ENCODE measurements around the gene UBE2D3.
"Not testable (repeated sequence)": the region's sequence is repeated elsewhere in the genome, so short reads cannot be mapped to it uniquely, and the experiment has no call there.

Gene UBE2D3

DNA sequence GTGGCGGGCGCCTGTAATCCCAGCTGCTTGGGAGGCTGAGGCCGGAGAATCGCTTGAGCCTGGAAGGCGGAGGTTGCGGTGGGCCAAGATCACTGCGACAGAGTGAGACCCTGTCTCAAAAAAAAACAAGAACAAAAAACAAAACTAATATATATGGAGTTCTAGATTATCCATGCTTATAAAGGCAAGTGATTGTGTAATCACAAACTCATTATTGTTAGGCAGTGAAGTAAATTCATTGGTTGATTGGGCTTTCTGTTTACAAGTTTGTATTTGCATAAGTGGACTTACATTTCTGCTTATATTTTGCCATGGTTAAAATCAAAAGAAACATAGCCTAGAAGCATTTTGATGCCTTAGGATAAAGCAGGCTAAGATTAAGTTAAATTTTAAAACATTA lies 2.5 kb upstream of the UBE2D3 start:
- no peak for DNase-seq (ENCODE audit: low read depth)

DNA sequence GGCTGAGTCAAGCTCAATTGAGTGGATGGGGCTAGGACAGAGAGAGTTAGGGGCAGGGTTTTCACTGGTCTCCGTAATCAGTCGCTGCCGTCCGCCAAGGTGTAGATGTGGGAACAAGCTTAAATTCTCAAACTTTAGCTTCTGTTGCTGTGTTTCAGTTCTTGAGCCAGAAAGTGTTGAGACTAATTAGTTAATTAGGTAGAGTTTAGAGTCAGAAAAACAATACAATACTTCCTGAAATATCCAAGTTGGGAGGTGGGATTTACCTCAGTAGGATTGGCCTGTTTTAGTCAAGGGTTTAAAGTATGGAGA lies 1.1 kb upstream of the UBE2D3 start:
- DNase-seq (ENCODE audit: low read depth): no peak

DNA sequence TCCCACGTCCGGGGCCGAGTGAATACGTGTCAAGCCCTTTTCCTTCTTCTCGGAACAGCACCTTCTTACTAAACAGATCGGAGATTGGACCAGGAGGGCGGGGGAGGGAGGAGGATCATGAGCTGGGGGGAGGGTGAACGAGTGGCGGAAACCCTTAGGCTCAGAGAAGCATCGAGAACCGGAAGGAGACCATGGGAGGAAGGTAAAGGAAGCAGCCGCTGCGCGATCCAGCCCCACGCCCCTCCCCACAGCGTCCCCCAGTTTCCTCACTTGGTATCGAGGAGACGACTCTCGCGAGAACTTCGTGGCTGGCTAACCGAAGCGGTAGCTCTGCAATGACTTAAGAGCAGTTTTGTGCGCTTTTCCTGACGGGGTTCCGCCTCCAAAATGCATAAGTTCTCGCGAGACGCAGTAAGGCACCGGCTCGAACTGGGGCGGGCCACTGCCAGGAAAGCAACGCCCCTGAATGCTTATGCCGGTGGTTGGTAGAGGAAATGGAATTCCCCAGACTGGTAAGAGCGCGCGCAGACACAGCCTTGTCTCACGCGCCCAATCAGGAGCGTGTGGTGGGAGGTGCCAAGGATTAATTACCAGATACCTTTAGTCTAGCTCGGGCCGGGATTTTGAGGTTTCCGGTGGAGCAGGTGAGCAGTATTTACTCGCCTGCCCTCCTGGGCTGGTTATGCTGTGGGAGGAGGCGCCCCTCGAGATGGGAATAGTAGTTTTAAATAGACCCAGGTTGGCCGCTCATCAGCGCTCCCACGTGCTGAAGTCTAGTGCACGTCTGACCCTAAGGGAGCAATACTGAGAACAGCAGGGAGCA lies 534 bp upstream of the UBE2D3 start:
- peak; percentile 98 for DNase-seq (ENCODE audit: low read depth)

DNA sequence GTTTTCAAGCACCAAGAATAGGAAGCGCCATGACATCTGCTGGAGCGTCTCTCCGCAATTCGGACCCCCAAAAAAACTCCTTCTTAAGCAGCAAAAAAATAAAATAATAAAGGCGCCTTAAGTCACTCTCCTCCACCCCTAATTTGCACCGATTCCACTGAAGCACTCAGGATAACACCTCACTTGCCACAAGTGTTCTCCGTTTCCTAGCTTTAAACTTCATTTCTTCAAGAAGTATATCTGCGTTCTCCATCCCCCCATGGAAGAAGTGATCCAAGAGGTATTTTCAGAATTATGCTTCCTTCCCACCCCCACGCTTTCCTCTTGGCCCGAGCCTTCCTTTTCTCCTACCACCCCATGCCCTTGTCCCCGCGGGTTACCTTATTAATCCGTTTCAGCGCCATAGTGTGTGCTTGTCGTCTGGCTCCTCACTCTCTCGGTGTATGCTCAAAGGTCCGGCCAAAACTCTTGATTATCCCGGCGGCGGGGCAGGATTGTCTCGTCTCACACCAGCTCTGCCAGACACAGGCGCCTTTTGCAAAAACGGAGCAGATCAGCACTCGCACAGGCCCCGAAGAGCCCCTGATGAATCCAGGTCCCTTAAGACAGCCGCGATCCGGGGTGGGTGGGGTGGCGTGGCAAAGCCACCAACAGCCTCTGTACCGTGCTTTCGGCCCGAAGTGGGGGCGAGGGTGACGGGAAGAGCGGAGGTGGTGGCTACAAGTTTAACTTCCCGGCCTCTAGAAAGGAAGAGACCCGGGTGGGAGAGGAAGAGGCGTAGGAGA lies 1.1 kb downstream of the UBE2D3 start:
- no peak for DNase-seq (ENCODE audit: low read depth)

DNA sequence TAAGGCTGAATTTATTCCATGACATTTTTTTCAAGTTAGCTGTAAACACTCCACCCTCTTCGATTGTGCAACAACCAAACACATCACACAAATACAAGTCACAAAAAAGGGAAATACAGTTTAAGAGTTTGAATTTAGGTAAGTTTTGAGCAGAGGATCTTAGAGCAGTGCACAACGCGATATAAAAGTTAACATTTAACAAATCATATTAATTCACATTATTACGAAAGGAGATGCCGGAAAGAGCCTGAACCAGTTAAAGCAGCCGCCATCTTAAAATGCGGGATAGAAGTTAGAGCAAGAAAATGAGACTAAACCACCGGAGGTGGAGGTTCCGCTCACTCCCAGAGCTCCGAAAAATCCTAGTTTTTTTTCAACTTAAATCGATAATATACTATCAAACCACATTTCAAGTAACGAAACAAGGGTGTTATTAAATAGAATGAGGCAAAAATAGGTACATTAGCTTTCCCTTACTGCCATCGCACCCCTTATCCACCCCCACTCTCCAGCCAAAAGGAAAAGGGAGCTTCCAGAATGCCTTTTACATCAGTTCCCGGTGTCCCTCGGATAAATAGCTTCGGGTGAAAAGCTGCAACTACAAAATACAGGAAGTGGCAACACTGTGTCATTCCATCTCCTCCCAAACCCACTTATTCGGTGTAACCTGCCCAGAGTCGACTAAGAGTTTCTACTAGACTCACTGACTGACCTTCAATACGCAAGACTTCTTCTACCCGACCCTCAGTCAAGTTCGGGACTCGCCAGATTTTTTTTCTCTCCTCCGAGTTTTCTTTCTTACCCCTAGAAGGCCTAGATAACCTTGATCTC lies 1.9 kb downstream of the UBE2D3 start:
- peak; percentile 3 for DNase-seq (ENCODE audit: low read depth)

DNA sequence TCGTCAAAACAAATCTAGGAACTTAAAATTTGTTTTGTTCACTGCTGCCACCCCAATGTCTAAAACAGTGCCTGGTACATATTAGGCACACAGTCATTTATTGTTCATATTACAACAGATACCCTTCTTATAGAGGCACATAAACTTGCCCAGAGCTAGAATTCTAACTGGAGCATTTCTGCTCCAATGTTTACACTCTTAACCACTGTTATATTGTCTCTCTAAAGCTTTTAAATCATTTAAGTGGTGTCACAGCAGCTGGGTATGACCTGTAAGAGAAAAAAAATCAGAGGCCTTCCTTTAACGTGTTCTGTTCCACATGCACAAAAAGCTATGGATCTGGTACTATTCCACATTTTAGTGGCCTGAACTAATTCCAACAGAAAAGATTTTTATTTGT lies 3.0 kb downstream of the UBE2D3 start:
- no peak for DNase-seq (ENCODE audit: low read depth)

DNA sequence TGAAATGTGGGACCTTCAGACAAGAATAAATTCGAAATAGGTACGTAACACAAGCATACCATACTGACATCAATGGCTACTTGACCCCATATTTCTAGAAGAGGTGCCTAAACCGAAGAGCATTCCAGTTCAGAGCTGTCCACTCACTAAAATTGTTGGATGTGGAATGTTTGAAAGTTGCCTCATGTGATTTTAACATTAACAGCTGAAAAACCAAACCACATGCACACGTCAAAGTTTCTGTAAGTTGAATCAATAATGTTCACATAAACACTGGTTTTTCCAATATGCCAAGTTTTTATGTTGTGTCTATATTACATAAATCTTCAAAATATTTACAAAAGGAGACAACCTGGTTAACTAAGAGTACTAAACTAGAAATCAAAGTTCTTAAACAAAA lies 3.5 kb downstream of the UBE2D3 start:
- DNase-seq (ENCODE audit: low read depth): no peak

DNA sequence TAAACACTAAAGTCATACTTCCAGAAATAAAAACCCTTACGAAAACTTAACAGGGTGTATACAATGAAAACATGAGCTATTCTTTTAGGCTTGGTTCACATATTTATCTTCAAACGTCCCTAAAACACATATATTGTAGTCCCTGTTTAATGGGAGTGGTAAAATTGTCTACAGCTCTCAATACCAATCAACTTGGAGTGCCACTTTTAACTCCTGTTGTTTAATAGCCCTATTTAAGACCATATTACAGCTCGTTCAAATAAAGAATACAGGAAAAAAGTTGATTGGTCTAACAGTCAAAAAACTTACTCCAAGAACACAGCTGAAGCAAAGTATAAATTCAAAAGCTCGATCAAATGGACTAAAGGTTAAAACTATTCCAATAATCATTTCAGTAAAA lies 3.9 kb downstream of the UBE2D3 start:
- no peak for DNase-seq (ENCODE audit: low read depth)

DNA sequence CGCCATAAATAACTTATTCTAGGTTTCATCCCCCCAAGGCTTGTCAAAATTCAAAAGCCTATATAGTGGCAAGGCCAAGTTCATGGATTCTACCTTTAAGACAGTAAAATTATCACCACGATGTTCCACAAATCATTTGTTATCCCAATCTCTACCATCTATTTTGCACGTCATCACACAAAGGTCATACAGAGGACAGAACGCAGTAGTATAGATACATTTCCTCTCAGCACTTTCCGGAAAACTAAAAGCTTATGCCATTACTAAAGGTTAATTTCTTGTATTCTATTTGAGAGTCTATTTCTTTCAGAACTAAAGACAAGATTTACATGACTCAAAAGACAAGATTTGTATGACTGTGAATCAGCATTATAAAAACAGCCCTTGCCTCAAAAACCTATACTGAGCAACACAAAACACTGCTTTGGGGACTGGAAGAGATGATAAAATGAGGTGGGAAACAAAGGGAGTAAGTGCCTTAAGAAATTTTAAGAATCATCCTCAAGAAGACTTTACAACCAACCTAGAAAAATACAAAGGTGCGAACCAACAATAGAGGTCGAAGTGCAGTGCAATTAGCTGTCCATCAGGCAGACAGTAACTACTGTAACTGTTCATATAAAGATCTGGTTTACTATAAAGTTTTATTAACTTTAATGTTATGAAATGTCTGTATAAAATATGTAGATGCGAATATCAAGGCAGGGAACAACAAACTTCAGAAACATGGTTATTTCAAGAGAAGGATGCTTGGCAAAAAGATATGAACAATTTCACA lies 7.6 kb downstream of the UBE2D3 start:
- no peak for DNase-seq (ENCODE audit: low read depth)

DNA sequence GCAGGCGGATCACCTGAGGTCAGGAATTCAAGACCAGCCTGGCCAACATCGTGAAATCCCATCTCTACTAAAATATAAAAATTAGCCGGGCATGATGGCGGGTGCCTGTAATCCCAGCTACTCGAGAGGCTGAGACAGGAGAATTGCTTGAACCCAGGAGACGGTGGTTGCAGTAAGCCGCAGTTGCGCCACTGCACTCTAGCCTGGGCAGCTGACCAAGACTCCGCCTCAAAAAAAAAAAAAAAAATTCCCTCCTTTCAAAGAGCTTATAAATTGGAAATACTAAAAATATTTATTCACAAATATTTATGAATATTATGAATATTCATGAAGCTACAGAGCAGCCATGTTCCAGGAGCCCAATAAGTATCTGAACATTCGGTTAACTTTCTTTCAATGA lies 8.3 kb downstream of the UBE2D3 start:
- not testable (repeated sequence) for DNase-seq (ENCODE audit: low read depth)

DNA sequence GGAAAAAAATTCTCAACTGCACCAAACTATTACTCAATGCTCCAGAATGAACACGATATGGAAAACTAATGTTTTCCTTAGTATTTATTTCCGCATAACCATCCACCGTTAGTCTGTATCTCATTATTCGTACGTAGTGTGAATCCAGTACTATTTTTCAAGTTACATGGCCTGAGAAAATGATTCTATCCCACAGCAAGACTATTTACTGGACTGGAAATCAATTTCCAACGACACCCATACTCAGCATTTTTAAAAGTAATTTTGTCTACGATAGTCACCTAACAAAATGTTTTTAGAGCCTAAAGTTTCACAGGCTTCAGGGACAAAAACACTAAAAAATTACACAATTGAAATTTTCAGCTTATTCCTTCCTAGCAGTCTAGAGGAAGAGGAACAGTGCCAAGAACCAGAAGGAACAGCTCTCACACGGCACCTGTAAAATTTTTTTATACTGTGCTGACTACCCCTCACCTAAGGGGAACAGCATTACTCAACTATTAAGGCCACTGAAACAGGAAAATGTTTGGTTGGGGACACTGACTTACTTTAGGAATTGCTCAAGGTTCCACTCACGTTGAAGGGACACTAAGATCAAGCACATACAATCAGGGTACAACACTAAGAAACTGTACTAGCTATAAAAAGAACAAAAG lies 9.6 kb downstream of the UBE2D3 start:
- no peak for DNase-seq (ENCODE audit: low read depth)

DNA sequence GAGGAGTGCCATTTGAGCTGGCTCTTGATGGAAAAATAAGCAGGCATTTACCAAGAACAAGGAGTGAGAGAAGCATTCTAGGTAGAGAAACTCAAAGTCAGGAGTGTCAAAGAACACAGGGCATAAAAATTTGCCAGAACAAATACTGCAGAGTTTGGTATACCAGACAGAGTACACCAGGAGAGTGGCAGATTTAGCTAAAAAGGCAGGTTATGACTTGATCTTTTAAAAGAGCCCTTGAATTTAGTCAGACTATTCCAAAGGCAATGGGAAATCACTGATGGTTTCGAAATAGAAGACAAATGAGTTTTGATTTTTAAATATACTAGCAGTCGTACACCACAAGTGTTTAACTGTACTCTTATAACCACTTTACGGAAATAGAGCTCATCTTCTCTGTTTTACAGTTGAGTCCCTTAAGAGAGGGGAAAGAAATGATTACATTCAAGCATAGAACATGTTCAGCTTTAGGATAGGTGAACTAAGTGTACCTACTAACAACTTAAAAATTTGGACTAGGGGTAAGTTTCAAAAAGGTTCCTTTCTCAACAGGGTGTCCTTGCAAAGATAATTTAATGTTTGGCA lies 10.2 kb downstream of the UBE2D3 start:
- no peak for DNase-seq (ENCODE audit: low read depth)

DNA sequence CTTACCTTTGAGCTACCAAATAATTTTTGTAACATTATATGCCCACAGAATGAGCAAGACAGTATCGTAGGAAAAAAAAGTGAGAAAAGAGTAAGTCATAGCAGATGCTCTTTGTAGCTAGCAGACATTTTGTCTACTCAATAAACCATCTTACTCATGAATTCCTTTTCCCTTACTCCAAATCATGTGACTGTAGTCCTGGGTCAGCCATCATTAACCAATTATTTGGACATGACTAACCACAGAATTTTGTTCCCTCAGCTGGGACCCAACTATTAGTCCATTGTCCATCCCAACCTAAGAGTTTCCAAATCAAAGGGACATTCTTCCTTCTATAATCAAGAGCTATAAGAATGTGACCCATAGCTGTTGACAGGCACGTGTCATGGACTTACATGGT lies 11.4 kb downstream of the UBE2D3 start:
- no peak for DNase-seq (ENCODE audit: low read depth)

DNA sequence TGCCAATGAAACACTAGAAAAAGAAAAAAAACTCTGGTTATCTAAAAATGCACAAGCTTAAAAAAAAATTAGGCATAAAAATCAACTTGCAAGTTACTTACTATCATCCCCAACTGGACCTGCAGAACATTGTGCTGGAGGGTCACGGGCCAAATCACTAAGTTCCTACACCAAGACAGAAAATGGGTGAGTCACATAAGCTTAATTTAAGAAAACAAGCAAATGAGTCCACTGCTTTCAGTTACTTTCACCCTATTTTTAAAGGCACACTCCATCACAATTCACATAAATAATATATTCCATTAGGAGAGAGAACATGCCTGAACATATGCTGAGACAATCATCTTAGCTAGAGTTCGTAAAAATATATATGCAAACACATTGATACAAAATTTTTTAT lies 17.7 kb downstream of the UBE2D3 start:
- no peak for DNase-seq (ENCODE audit: low read depth)

DNA sequence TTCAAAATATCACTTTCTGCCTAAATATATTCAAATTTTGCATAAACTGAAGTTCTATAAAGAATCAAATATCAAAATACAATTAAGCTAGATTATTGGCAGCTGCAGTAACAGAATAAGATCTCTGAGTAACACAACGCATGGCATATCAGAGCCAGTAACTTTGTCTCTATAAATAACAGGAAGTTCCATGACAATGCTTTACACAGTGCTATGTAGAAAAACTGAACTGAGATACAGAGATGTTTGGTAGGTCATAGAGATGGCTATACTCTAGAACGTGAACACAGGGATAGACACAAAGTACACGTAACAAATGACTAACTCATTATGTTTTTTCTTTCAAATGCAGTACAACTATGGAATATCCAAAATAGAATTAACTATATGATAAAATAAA lies 18.2 kb downstream of the UBE2D3 start:
- no peak for DNase-seq (ENCODE audit: low read depth)

DNA sequence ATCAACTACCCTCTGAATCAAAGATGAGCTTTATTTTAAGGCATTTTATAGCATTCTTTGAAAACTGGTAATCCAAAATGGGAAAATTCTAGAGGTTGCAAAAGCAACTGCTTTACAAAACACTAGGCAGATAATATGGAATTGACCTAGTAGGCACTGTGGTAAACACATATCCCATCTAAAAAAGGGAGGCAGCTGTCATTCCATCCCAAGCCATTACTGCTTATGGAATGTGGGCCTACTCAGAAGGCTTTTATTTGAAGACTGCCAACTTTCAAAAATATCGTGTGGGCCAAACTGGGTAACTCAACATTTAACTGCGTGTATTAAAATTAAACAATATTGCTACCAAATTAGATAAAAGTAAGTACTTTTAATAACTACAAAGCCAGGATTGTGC lies 19.3 kb downstream of the UBE2D3 start:
- DNase-seq (ENCODE audit: low read depth): no peak

DNA sequence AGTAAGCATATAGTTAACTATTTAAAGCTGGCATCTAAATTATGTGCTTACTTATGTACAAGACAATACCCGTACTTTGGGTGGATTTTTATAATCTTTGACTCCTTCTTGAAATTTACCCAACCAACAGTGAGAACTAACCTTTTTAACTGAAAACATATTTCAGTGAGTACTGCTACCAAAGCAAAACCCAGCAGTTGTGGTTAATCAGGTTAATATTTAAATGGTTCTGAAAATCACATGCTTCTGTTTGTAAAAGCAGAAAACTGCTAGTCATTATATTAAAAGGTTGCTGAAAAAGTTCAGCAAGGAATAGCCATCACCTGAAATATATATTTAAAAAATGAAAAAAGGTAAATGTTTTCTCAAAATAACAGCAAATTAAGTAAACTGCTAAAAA lies 20.0 kb downstream of the UBE2D3 start:
- no peak for DNase-seq (ENCODE audit: low read depth)

DNA sequence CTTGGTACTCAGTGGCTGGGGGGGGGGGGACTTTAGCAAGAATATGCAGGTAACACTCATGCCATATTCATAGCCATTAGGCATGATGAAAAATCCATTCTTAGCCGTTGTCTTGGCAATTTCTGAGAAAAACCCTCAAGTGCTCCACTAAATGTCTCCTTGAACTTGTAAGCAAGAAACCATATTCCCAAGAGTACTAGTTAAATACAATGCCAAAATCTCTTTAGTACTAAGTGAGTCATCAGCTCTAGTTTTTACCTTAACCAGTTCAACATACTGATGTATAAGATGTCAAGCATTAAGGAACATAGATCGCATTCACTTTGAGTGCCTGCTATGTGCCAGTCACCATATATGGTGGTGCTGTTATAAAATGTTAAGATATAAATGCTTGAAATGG lies 27.5 kb downstream of the UBE2D3 start:
- no peak for DNase-seq (ENCODE audit: low read depth)

DNA sequence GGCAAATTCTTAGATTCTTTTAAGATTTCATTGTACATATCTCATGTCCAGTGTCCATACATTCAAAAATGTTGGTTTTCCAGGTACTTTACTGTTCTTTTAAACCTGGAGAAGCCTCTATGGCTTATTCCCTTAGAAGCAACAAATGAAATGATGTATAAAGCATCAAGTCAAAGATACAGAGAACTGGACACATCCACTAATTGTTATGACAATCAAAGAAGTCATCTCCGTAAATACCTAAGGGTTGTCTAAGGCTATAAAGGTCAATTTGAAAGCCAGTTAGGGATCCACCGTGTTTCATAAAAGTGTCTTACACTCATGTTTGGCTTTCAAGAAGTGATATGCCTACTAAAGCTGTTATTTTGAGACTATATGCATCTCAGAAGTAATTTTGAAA lies 32.4 kb downstream of the UBE2D3 start:
- no peak for DNase-seq (ENCODE audit: low read depth)

DNA sequence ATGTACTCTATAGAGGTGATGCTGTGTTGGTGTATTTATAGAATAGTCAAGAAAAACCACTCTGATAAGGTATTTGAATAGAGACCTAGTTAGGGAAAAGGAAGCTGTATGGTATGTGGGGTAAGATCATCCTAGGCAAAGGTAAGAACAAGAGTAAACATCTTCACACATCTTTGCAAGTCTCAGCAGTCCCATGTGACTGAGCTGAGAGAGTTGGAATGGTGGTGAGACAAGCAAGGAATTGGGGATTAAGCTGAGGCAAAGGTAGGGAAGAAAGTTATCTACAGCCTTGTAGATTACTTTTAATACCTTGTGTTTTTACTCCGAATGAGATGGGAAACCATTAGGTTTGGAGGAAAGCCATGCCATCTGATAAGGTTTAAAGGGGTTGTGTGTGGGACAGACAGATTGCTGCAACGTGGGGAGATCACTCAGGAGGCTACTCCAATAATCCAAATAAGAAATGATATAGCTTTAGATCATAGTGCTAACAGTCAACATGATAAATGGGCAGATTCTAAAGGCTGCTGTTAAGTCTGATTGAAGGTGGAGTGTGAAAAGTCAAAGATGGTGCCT lies 34.9 kb downstream of the UBE2D3 start:
- DNase-seq (ENCODE audit: low read depth): no peak

DNA sequence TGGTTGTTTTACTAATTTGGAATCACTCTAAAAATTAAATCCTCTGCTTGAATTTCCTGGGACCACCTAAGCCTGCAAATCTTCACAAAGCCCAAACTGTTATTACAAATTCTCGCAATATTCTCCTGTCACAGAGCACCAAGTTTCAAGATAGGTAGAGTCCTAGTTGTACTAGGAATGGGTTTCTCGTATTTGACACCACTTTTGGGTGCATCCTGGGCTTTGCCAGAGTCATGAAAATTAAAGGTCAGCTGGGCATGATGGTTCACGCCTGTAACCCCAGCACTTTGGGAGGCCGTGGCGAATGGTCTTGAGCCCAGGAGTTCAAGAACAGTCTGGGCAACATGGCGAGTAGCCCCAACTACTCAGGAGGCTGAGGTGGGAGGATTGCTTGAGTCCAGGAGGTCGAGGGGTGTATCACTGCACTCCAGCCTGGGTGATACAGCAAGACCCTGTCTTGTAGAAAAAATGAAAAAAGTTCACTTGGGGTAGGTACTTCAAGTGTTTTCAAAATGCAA lies 36.0 kb downstream of the UBE2D3 start:
- no peak for DNase-seq (ENCODE audit: low read depth)
